Heart left ventricle (tissue), 16 donors: Measurements from ENCODE around the gene CNTN4. TPM values are rescaled to one million over a fixed set of nuclear protein-coding genes. Genes with fewer than 3 reads are reported as not detected.

Source experiments
- ATAC-seq, 4 donors: fragments of 200-7000 bp; cut with Tn5 transposase; one replicate each; pipeline ENCODE4 v1.9.1; 2020 to 2022; ENCODE audit warnings: moderate library complexity in 4 of 4, mild to moderate bottlenecking in 3 of 4, moderate number of reproducible peaks in 1 of 4
- DNase-seq, 5 donors: peaks; one replicate each; pipeline ENCODE4 v3.0.0-alpha.2; 2020
- H3K27ac ChIP-seq, 12 donors: fragments of 200-600 bp; sonication (generic) in 4 of 12; one replicate each; pipeline versions ENCODE4 v1.5.0 to v1.8.0; 2016 to 2022; ENCODE audit warnings: mild to moderate bottlenecking in 2 of 12
- H3K27me3 ChIP-seq, 9 donors: fragments of 200-600 bp; sonication (generic) in 2 of 9; one replicate each; pipeline versions ENCODE4 v1.5.1 to v1.8.0; 2016 to 2022; ENCODE audit warnings: mild to moderate bottlenecking in 3 of 9
- H3K36me3 ChIP-seq, 9 donors: fragments of 200-600 bp; sonication (generic) in 2 of 9; one replicate each; pipeline versions ENCODE4 v1.5.0 to v1.8.0; 2018 to 2022; ENCODE audit warnings: mild to moderate bottlenecking in 2 of 9
- H3K4me1 ChIP-seq, 12 donors: fragments of 200-600 bp; sonication (generic) in 4 of 12; one replicate each; pipeline versions ENCODE4 v1.5.0 to v1.8.0; 2016 to 2022; ENCODE audit warnings: mild to moderate bottlenecking in 3 of 12
- H3K4me3 ChIP-seq, 12 donors: fragments of 200-600 bp; sonication (generic) in 4 of 12; one replicate each; pipeline versions ENCODE4 v1.5.0 to v1.8.0; 2017 to 2022; ENCODE audit warnings: mild to moderate bottlenecking in 9 of 12, moderate library complexity in 4 of 12
- H3K9me3 ChIP-seq, 12 donors: fragments of 200-600 bp; sonication (generic) in 4 of 12; one replicate each; pipeline versions ENCODE4 v1.5.0 to v1.8.0; 2016 to 2022; ENCODE audit warnings: mild to moderate bottlenecking in 1 of 12
- CTCF ChIP-seq, 12 donors: fragments of 200-600 bp; sonication (generic) in 4 of 12; IDR thresholded peaks; one replicate each; pipeline versions ENCODE4 v1.5.0 to v1.8.0; 2018 to 2022; ENCODE audit warnings: antibody characterized with exemption in 12 of 12, mild to moderate bottlenecking in 5 of 12
- POLR2A ChIP-seq, 2 donors: fragments of 450-650 bp; IDR thresholded peaks; one replicate each; pipeline ENCODE4 v1.6.1; 2017; ENCODE audit warnings: antibody characterized with exemption in 2 of 2, mild to moderate bottlenecking in 2 of 2, moderate library complexity in 2 of 2
- WGBS, 4 donors: extraction: QIAGEN DNeasy Blood & Tissue Kit in 2 of 4; methylation state at CpG; one replicate each; pipeline versions ENCODE4 v1.1.5 to v1.1.7; 2013 to 2018; 5-methylcytosine and 5-hydroxymethylcytosine counted together
- intact Hi-C, 10 donors: fragments of 100-400 bp; cut with DNase I; formaldehyde crosslinking; loops; one replicate each; pipeline versions ENCODE4 v1.11.1 to v1.14.2; 2022
- polyA plus RNA-seq, 2 donors: library from polyadenylated mRNA; stranded (reverse); fragments of 200-250 nt; gene quantifications; one replicate each; pipeline ENCODE4 v1.2.3, GENCODE V29; 2013
- total RNA-seq, 9 donors: library from RNA; depleted of rRNA in 2 of 9; stranded (reverse); fragments of >200 nt in 2 of 9; fragmentation: NEBNext Ultra II Directional in 3 of 9; extraction: Animal tissue kit (Norgen Biotek cat#: 25700) in 3 of 9; gene quantifications; one replicate each; pipeline versions ENCODE4 v1.1.0 to v1.2.4, GENCODE V29; 2016 to 2023
- donor health status: ischemic (EF 13 %, LVEDD 7.1; RV severe dilation, severe dysfunction).
- donor health status: healthy with polysubstance abuse.
- donor health status: DM: no; HTN: yes; CAD: no.
- donor health status: DM: no; HTN: no; CAD: no.
- donor health status: ischemic (EF 25% LVEDD 6.9; RV normal size, moderate dysfunction).
- donor health status: ischemic (EF 25% LVEDD 5.7; RV mildly dilated, moderate dysfunction).
- donor health status: healthy.
- donor health status: DM: yes; HTN: yes; CAD: no.
- donor health status: ischemic (EF 35%, LVEDD 5.7; RV mildly dilated, moderate dysfunction).
- donor health status: nonischemic (EF 11% LVEDD 7.7; RV severe dilation, severe dysfunction).
- donor health status: DM: yes; HTN: yes; CAD: no.
- donor health status: PGD.
- donor health status: ischemic (EF 29% LVEDD 5.4; RV normal size, mild dysfunction).
- donor health status: nonischemic (EF 23%, LVEDD 6.1; RV moderate dilation, normal function).

CNTN4 gene
- total and polyA plus RNA-seq, 11 donors = 0.30 to 6.7 (median 1.2) TPM

- no peak overlapping the region for H3K27ac ChIP-seq
- no peaks in the 10 kb centered on the region for H3K4me1 ChIP-seq
- intact Hi-C loops = no loop called here
- H3K4me3 ChIP-seq = no peak overlapping the region
- H3K36me3 ChIP-seq = no peaks in the 10 kb centered on the region
- ATAC-seq (no peak), DNase-seq (no peak)
- TF ChIP-seq POLR2A (IDR thresholded peaks at IDR 0.05) (no peak), CTCF (IDR thresholded peaks at IDR 0.05) (no peak)
- H3K9me3 ChIP-seq = no peaks in the 10 kb centered on the region
- peaks cover 0 to 19% (median 0%) of the 10 kb centered on the region in 9 donors for H3K27me3 ChIP-seq
- 75 to 80% (median 76%) methylated on average over 9 of the region's 9 CpGs for WGBS, 4 donors
Measured at GRCh38 chr3:3081381-3082233, 982.9 kb downstream of the CNTN4 start.

- Histone ChIP-seq H3K27ac (no peak overlapping the region), H3K27me3 (peaks cover 0 to 19% (median 0%) of the 10 kb centered on the region in 9 donors), H3K36me3 (no peaks in the 10 kb centered on the region), H3K9me3 (no peaks in the 10 kb centered on the region), H3K4me1 (no peaks in the 10 kb centered on the region), H3K4me3 (no peak overlapping the region)
- no peak for DNase-seq
- no peak for ATAC-seq
- TF ChIP-seq CTCF (IDR thresholded peaks at IDR 0.05) = no peak
- no peak for TF ChIP-seq POLR2A (IDR thresholded peaks at IDR 0.05)
- intact Hi-C loops = no loop called here
- WGBS, 4 donors = 60 to 72% (median 68%) methylated on average over 2 of the region's 2 CpGs
Measured at GRCh38 chr3:3082234-3082924, 983.7 kb downstream of the CNTN4 start.

GRCh38 chr3:3084890-3085289 lies 986.2 kb downstream of the CNTN4 start:
- Histone ChIP-seq H3K27me3 (peaks cover 0 to 19% (median 0%) of the 10 kb centered on the region in 9 donors), H3K4me1 (no peaks in the 10 kb centered on the region), H3K9me3 (no peaks in the 10 kb centered on the region), H3K4me3 (no peak overlapping the region), H3K36me3 (no peaks in the 10 kb centered on the region), H3K27ac (no peak overlapping the region)
- intact Hi-C loops = no loop called here
- DNase-seq (no peak), ATAC-seq (no peak)
- WGBS, 4 donors = 83 to 85% (median 84%) methylated on average over 3 of the region's 3 CpGs; no CpG with 5 or more reads in 1 of the 4 donors
- TF ChIP-seq POLR2A (IDR thresholded peaks at IDR 0.05) = no peak
- no peak for TF ChIP-seq CTCF (IDR thresholded peaks at IDR 0.05)

- Histone ChIP-seq H3K9me3 (no peaks in the 10 kb centered on the region), H3K36me3 (no peaks in the 10 kb centered on the region), H3K27me3 (peaks cover 0 to 12% (median 0%) of the 10 kb centered on the region in 9 donors), H3K4me3 (no peak overlapping the region), H3K27ac (no peak overlapping the region), H3K4me1 (no peaks in the 10 kb centered on the region)
- no peak for ATAC-seq
- no peak for DNase-seq
- TF ChIP-seq CTCF (IDR thresholded peaks at IDR 0.05) (no peak), POLR2A (IDR thresholded peaks at IDR 0.05) (no peak)
- 66 to 78% (median 75%) methylated on average over 6 of the region's 6 CpGs for WGBS, 4 donors
- intact Hi-C loops = no loop called here
Measured at GRCh38 chr3:3085782-3086181, 987.1 kb downstream of the CNTN4 start.
